ENCODE results near the gene KDM6A. TPM values are rescaled to one million over a fixed set of nuclear protein-coding genes. Genes with fewer than 3 reads are reported as not detected.
"Not testable (repeated sequence)": the region's sequence is repeated elsewhere in the genome, so short reads cannot be mapped to it uniquely, and the experiment has no call there.

Gene KDM6A
- total RNA-seq (2021; ENCODE audit: unreplicated experiment) (21.0 TPM), Bru-seq, nascent RNA (percentile 88 among the genes with signal in this experiment), BruChase-seq, experiment 1, labeled RNA remaining after a 6-hour chase (percentile 64 among the genes with signal in this experiment), BruChase-seq, experiment 2, labeled RNA remaining after a 2-hour chase (percentile 68 among the genes with signal in this experiment)
- 16.2 and 16.4 TPM in 2 replicates for polyA plus RNA-seq (2012)
- long read RNA-seq, full-length matches to known transcripts = 1 of 12 reads
- long read RNA-seq, partial matches to known transcripts = 6 of 12 reads
- long read RNA-seq, other reads (novel, unspliced or antisense) = 5 of 12 reads

GRCh38 chrX:44872821-44873414 is at the start of gene KDM6A:
Gene KDM6A (plus strand): TSS chrX:44873188. CDS start chrX:44873552, 364 bp downstream.
- DNase-seq (ENCODE audit: low read depth, low spot score) (peak; percentile 83), ATAC-seq (peak; percentile 89)
- TF ChIP-seq MAX (IDR thresholded peaks at IDR 0.05) (peak; percentile 74), POLR2AphosphoS5 (IDR thresholded peaks at IDR 0.05; ENCODE audit: low read depth, low read length) (peak; percentile 68), POLR2A (IDR thresholded peaks at IDR 0.05; ENCODE audit: borderline replicate concordance, extremely low read depth, insufficient read depth, insufficient read length) (peak; percentile 30), ZNF274 (IDR thresholded peaks at IDR 0.05; ENCODE audit: low read depth, low read length) (no peak), SIN3A (IDR thresholded peaks at IDR 0.05; ENCODE audit: low read depth) (peak; percentile 48; the same call in 1 of the 2 replicates), YY1 (IDR thresholded peaks at IDR 0.05; ENCODE audit: extremely low read depth, insufficient replicate concordance, low read depth, low read length) (peak; percentile 61), ELF1 (IDR thresholded peaks at IDR 0.05; ENCODE audit: borderline replicate concordance, low read depth) (no peak), TCF7L2 (IDR thresholded peaks at IDR 0.05; ENCODE audit: borderline replicate concordance, extremely low read depth, insufficient read depth, insufficient read length) (no peak), SP1 (IDR thresholded peaks at IDR 0.05; ENCODE audit: low read depth) (peak; percentile 83)
- Histone ChIP-seq H3K27me3 (ENCODE audit: insufficient read depth, low read length) (no peaks in the 10 kb centered on the region), H3K9ac (ENCODE audit: low read length) (peak within 1 kb of the TSS; percentile 84), H3K4me1 (ENCODE audit: control insufficient read depth in 1 of 2, insufficient read depth in 2 of 2, low read length in 2 of 2) (peaks cover 2 to 14% of the 10 kb centered on the region in 2 experiments; a peak in 2 of 4 replicates), H3K4me3 (replicated peaks in 1 of 2; ENCODE audit: low read depth in 1 of 2, low read length in 2 of 2) (peak within 1 kb of the TSS; percentile 72 to 74), H3K27ac (ENCODE audit: low read depth, low read length) (peak within 1 kb of the TSS; percentile 84), H3K79me2 (ENCODE audit: insufficient read depth, low read length) (peaks cover 50% of the 10 kb centered on the region), H2AFZ (ENCODE audit: low read depth, low read length, poor library complexity, severe bottlenecking) (no peak within 1 kb of the TSS), H3K36me3 (ENCODE audit: control insufficient read depth in 1 of 2, insufficient read depth in 2 of 2, low read length in 2 of 2) (no peaks in the 10 kb centered on the region), H3K9me2 (ENCODE audit: insufficient read depth) (no peaks in the 10 kb centered on the region), H3K4me2 (ENCODE audit: low read length) (peak within 1 kb of the TSS; percentile 82), H3K9me3 (ENCODE audit: control insufficient read depth in 1 of 2, insufficient read depth in 1 of 2, low read depth in 1 of 2, low read length in 2 of 2) (no peaks in the 10 kb centered on the region), H4K20me1 (ENCODE audit: insufficient read depth) (no peaks in the 10 kb centered on the region)
- intact Hi-C loops (cut with micrococcal nuclease) = loop anchor here (2.0 kb wide), 1 partner anchor 198 kb away; no protein-coding TSS in a partner anchor
- no TSS peak for BruUV-seq (replicated peaks)
- CTCF ChIA-PET = interaction anchor here (0.9 to 1.0 kb wide), 2 partner anchors 10 to 198 kb away, joined by 3 to 4 read pairs; no protein-coding TSS in a partner anchor
- POLR2A ChIA-PET = interaction anchor here (0.6 kb wide), 1 partner anchor 197 kb away, joined by 3 read pairs; no protein-coding TSS in a partner anchor
- RAD21 ChIA-PET (ENCODE audit: low non-redundant PET in 1 of 2, low total read pairs in 2 of 2, uncharacterized antibody in 2 of 2, unreplicated experiment in 2 of 2) = interaction anchor here (0.7 kb wide), 2 partner anchors 314 to 359 kb away, joined by 3 read pairs; no protein-coding TSS in a partner anchor

- H3K27ac ChIP-seq (ENCODE audit: low read depth, low read length); H3K9me2 ChIP-seq (ENCODE audit: insufficient read depth); H3K9ac ChIP-seq (ENCODE audit: low read length); DNase-seq (ENCODE audit: low read depth, low spot score); H3K79me2 ChIP-seq (ENCODE audit: insufficient read depth, low read length); H3K4me3 ChIP-seq (replicated peaks in 1 of 2; ENCODE audit: low read depth in 1 of 2, low read length in 2 of 2); H4K20me1 ChIP-seq (ENCODE audit: insufficient read depth); H3K4me2 ChIP-seq (ENCODE audit: low read length); H3K4me1 ChIP-seq (ENCODE audit: control insufficient read depth in 1 of 2, insufficient read depth in 2 of 2, low read length in 2 of 2); ATAC-seq; H3K36me3 ChIP-seq (ENCODE audit: control insufficient read depth in 1 of 2, insufficient read depth in 2 of 2, low read length in 2 of 2); POLR2A ChIA-PET; BruUV-seq (replicated peaks); H3K27me3 ChIP-seq (ENCODE audit: insufficient read depth, low read length); intact Hi-C loops (cut with micrococcal nuclease); H3K9me3 ChIP-seq (ENCODE audit: control insufficient read depth in 1 of 2, insufficient read depth in 1 of 2, low read depth in 1 of 2, low read length in 2 of 2); CTCF ChIA-PET; H2AFZ ChIP-seq (ENCODE audit: low read depth, low read length, poor library complexity, severe bottlenecking); RAD21 ChIA-PET (ENCODE audit: low non-redundant PET in 1 of 2, low total read pairs in 2 of 2, uncharacterized antibody in 2 of 2, unreplicated experiment in 2 of 2): not testable (repeated sequence)
Observed at GRCh38 chrX:44823193-44823592, 49.8 kb upstream of the KDM6A start.

Measured in HCT116 (cell line).